Stimulated activated naive CD8-positive, alpha-beta T cell treated with anti-CD3 and anti-CD28 coated beads, Interleukin-15, Interleukin-2, amounts not matched to agents 100 ng/mL and 50 ng/mL, for 24 hours (primary cell): Measurements from ENCODE around the gene YTHDC2.
A peak's percentile ranks its signal among the peaks of the same experiment; 100 is the strongest.

ENCODE experiments used
- H3K27ac Mint-ChIP-seq: one replicate; pipeline ENCODE4 v1.8.0; 2021; ENCODE audit warnings: mild to moderate bottlenecking, mixed read lengths
- H3K27me3 Mint-ChIP-seq: one replicate; pipeline ENCODE4 v1.8.0; 2021; ENCODE audit warnings: mixed read lengths
- H3K36me3 Mint-ChIP-seq: one replicate; pipeline ENCODE4 v1.8.0; 2021; ENCODE audit warnings: low read depth, mixed read lengths
- H3K4me1 Mint-ChIP-seq: one replicate; pipeline ENCODE4 v1.8.0; 2021; ENCODE audit warnings: low read depth, mixed read lengths
- H3K4me3 Mint-ChIP-seq: one replicate; pipeline ENCODE4 v1.8.0; 2021; ENCODE audit warnings: mild to moderate bottlenecking, mixed read lengths
- H3K9me3 Mint-ChIP-seq: one replicate; pipeline ENCODE4 v1.8.0; 2021; ENCODE audit warnings: mixed read lengths

YTHDC2 gene

GRCh38 chr5:113505181-113505580 lies 8.3 kb upstream of the YTHDC2 start:
- Mint-ChIP-seq H3K9me3 (peaks cover 11% of the 10 kb centered on the region), H3K4me3 (no peak overlapping the region), H3K27ac (no peak overlapping the region), H3K4me1 (no peaks in the 10 kb centered on the region), H3K36me3 (no peaks in the 10 kb centered on the region), H3K27me3 (peaks cover 70% of the 10 kb centered on the region)

GRCh38 chr5:113507601-113508000 lies 5.9 kb upstream of the YTHDC2 start:
- Mint-ChIP-seq H3K27me3 (peaks cover 53% of the 10 kb centered on the region), H3K9me3 (no peaks in the 10 kb centered on the region), H3K4me3 (no peak overlapping the region), H3K4me1 (no peaks in the 10 kb centered on the region), H3K27ac (no peak overlapping the region), H3K36me3 (no peaks in the 10 kb centered on the region)

- Mint-ChIP-seq H3K27me3 (peaks cover 48% of the 10 kb centered on the region), H3K27ac (no peak overlapping the region), H3K36me3 (no peaks in the 10 kb centered on the region), H3K9me3 (no peaks in the 10 kb centered on the region), H3K4me3 (no peak overlapping the region), H3K4me1 (peaks cover 3% of the 10 kb centered on the region)
Observed at GRCh38 chr5:113508756-113509155, 4.7 kb upstream of the YTHDC2 start.

GRCh38 chr5:113510836-113511451 lies 2.5 kb upstream of the YTHDC2 start:
- Mint-ChIP-seq H3K27me3 (peaks cover 38% of the 10 kb centered on the region), H3K9me3 (no peaks in the 10 kb centered on the region), H3K4me3 (no peak overlapping the region), H3K4me1 (peaks cover 23% of the 10 kb centered on the region), H3K36me3 (peaks cover 6% of the 10 kb centered on the region), H3K27ac (no peak overlapping the region)

GRCh38 chr5:113512341-113512740 lies 1.2 kb upstream of the YTHDC2 start:
- H3K4me1 Mint-ChIP-seq = peaks cover 31% of the 10 kb centered on the region
- peaks cover 16% of the 10 kb centered on the region for H3K36me3 Mint-ChIP-seq
- H3K27me3 Mint-ChIP-seq = peaks cover 32% of the 10 kb centered on the region
- H3K9me3 Mint-ChIP-seq = no peaks in the 10 kb centered on the region
- no peak overlapping the region for H3K27ac Mint-ChIP-seq
- peak overlapping the region; percentile 31 for H3K4me3 Mint-ChIP-seq

GRCh38 chr5:113514289-113514635 lies 768 bp downstream of the YTHDC2 start:
- H3K4me1 Mint-ChIP-seq = peaks cover 40% of the 10 kb centered on the region
- peaks cover 32% of the 10 kb centered on the region for H3K36me3 Mint-ChIP-seq
- H3K27ac Mint-ChIP-seq = peak overlapping the region; percentile 90

GRCh38 chr5:113518884-113519283 lies 5.4 kb downstream of the YTHDC2 start:
- Mint-ChIP-seq H3K4me3 (no peak overlapping the region), H3K27ac (no peak overlapping the region), H3K4me1 (peaks cover 75% of the 10 kb centered on the region), H3K27me3 (no peaks in the 10 kb centered on the region), H3K36me3 (peaks cover 49% of the 10 kb centered on the region), H3K9me3 (no peaks in the 10 kb centered on the region)

More at GRCh38 chr5:113514289-113514635, 768 bp downstream of the YTHDC2 start:
- Mint-ChIP-seq H3K27me3 (peaks cover 13% of the 10 kb centered on the region), H3K9me3 (no peaks in the 10 kb centered on the region), H3K4me3 (peak overlapping the region; percentile 94)

GRCh38 chr5:113519412-113519811 lies 5.9 kb downstream of the YTHDC2 start:
- Mint-ChIP-seq H3K27ac (no peak overlapping the region), H3K4me3 (no peak overlapping the region), H3K36me3 (peaks cover 49% of the 10 kb centered on the region), H3K4me1 (peaks cover 74% of the 10 kb centered on the region), H3K9me3 (no peaks in the 10 kb centered on the region), H3K27me3 (no peaks in the 10 kb centered on the region)

GRCh38 chr5:113520429-113520828 lies 6.9 kb downstream of the YTHDC2 start:
- H3K27me3 Mint-ChIP-seq = no peaks in the 10 kb centered on the region
- H3K4me1 Mint-ChIP-seq = peaks cover 74% of the 10 kb centered on the region
- H3K36me3 Mint-ChIP-seq = peaks cover 46% of the 10 kb centered on the region
- no peak overlapping the region for H3K4me3 Mint-ChIP-seq
- H3K27ac Mint-ChIP-seq = no peak overlapping the region
- H3K9me3 Mint-ChIP-seq = no peaks in the 10 kb centered on the region

GRCh38 chr5:113520899-113521298 lies 7.4 kb downstream of the YTHDC2 start:
- Mint-ChIP-seq H3K9me3 (no peaks in the 10 kb centered on the region), H3K27ac (peak overlapping the region; percentile 38), H3K4me3 (no peak overlapping the region), H3K36me3 (peaks cover 43% of the 10 kb centered on the region), H3K4me1 (peaks cover 70% of the 10 kb centered on the region), H3K27me3 (no peaks in the 10 kb centered on the region)

GRCh38 chr5:113523168-113523567 lies 9.7 kb downstream of the YTHDC2 start:
- Mint-ChIP-seq H3K27ac (no peak overlapping the region), H3K36me3 (peaks cover 34% of the 10 kb centered on the region), H3K4me3 (no peak overlapping the region), H3K4me1 (peaks cover 63% of the 10 kb centered on the region), H3K9me3 (no peaks in the 10 kb centered on the region), H3K27me3 (no peaks in the 10 kb centered on the region)

GRCh38 chr5:113524927-113525326 lies 11.4 kb downstream of the YTHDC2 start:
- Mint-ChIP-seq H3K4me1 (peaks cover 49% of the 10 kb centered on the region), H3K27me3 (no peaks in the 10 kb centered on the region), H3K27ac (no peak overlapping the region), H3K36me3 (peaks cover 31% of the 10 kb centered on the region), H3K4me3 (no peak overlapping the region), H3K9me3 (no peaks in the 10 kb centered on the region)

GRCh38 chr5:113526421-113526820 lies 12.9 kb downstream of the YTHDC2 start:
- Mint-ChIP-seq H3K9me3 (peaks cover 5% of the 10 kb centered on the region), H3K27ac (no peak overlapping the region), H3K27me3 (no peaks in the 10 kb centered on the region), H3K4me1 (peaks cover 34% of the 10 kb centered on the region), H3K4me3 (no peak overlapping the region), H3K36me3 (peaks cover 33% of the 10 kb centered on the region)

GRCh38 chr5:113527746-113528145 lies 14.3 kb downstream of the YTHDC2 start:
- Mint-ChIP-seq H3K27me3 (no peaks in the 10 kb centered on the region), H3K9me3 (peaks cover 5% of the 10 kb centered on the region), H3K4me1 (peaks cover 25% of the 10 kb centered on the region), H3K36me3 (peaks cover 46% of the 10 kb centered on the region), H3K27ac (no peak overlapping the region), H3K4me3 (no peak overlapping the region)

- H3K4me3 Mint-ChIP-seq = no peak overlapping the region
- H3K36me3 Mint-ChIP-seq = peaks cover 72% of the 10 kb centered on the region
- no peak overlapping the region for H3K27ac Mint-ChIP-seq
- no peaks in the 10 kb centered on the region for H3K4me1 Mint-ChIP-seq
- peaks cover 5% of the 10 kb centered on the region for H3K9me3 Mint-ChIP-seq
- no peaks in the 10 kb centered on the region for H3K27me3 Mint-ChIP-seq
Observed at GRCh38 chr5:113531481-113532159, 18.1 kb downstream of the YTHDC2 start.

- no peaks in the 10 kb centered on the region for H3K9me3 Mint-ChIP-seq
- peaks cover 67% of the 10 kb centered on the region for H3K36me3 Mint-ChIP-seq
- no peaks in the 10 kb centered on the region for H3K27me3 Mint-ChIP-seq
- no peak overlapping the region for H3K4me3 Mint-ChIP-seq
- H3K27ac Mint-ChIP-seq = no peak overlapping the region
- H3K4me1 Mint-ChIP-seq = no peaks in the 10 kb centered on the region
Observed at GRCh38 chr5:113538313-113538712, 24.8 kb downstream of the YTHDC2 start.
